ENCODE data around the gene RNF208. TPM values are rescaled to one million over a fixed set of nuclear protein-coding genes. Genes with fewer than 3 reads are reported as not detected.

Gene RNF208
- total and polyA plus RNA-seq, 9 of the 15 experiments (the other 6 are each of a cell fraction or from before 2014, with no cell fraction given), result 0.15 to 6.9 (median 0.50) TPM; not detected in 2

- TF ChIP-seq THAP7 (CRISPR knock-in tag; IDR thresholded peaks at IDR 0.05) (no peak), NCOR1 (IDR thresholded peaks at IDR 0.05) (no peak; the same call in 1 of the 2 replicates), ZNF668 (CRISPR knock-in tag; IDR thresholded peaks at IDR 0.05) (no peak), SMARCE1 (IDR thresholded peaks at IDR 0.05) (no peak), CHD1 (IDR thresholded peaks at IDR 0.05; ENCODE audit: low read length) (no peak), HMG20A (CRISPR knock-in tag; conservative IDR thresholded peaks at IDR 0.05) (no peak), JUND (IDR thresholded peaks at IDR 0.05; ENCODE audit: borderline replicate concordance, low read depth, low read length) (peak; percentile 87), JUND (tag; IDR thresholded peaks at IDR 0.05; ENCODE audit: borderline replicate concordance, low read depth, low read length) (no peak; the same call in 2 of the 3 replicates), BHLHE40 (IDR thresholded peaks at IDR 0.05; ENCODE audit: low read length) (peak; percentile 93), RUNX1 (IDR thresholded peaks at IDR 0.05; ENCODE audit: low read depth) (0 out of 2 replicates have a peak, but pooled peaks have one; percentile 14), CREM (IDR thresholded peaks at IDR 0.05; ENCODE audit: low read depth) (peak; percentile 100), ZNF316 (IDR thresholded peaks at IDR 0.05) (no peak), LARP7 (IDR thresholded peaks at IDR 0.05) (no peak), ZHX1 (conservative IDR thresholded peaks at IDR 0.05; ENCODE audit: low read length) (peak; percentile 92; the same call in 1 of the 2 replicates), ID3 (CRISPR knock-in tag; IDR thresholded peaks at IDR 0.05) (no peak), ID3 (tag; IDR thresholded peaks at IDR 0.05) (0 out of 2 replicates have a peak, but pooled peaks have one; percentile 64), DNMT1 (IDR thresholded peaks at IDR 0.05) (no peak), TRIM25 (IDR thresholded peaks at IDR 0.05; ENCODE audit: borderline replicate concordance) (no peak), TFAM (CRISPR knock-in tag; conservative IDR thresholded peaks at IDR 0.05) (no peak), BMI1 (IDR thresholded peaks at IDR 0.05; ENCODE audit: low read length) (no peak), NELFE (IDR thresholded peaks at IDR 0.05; ENCODE audit: insufficient read depth, insufficient read length) (no peak), ATF4 (CRISPR knock-in tag; IDR thresholded peaks at IDR 0.05) (no peak), RCOR1 (IDR thresholded peaks at IDR 0.05; ENCODE audit: borderline replicate concordance in 1 of 2, low read depth in 2 of 2, low read length in 2 of 2) (0 out of 4 replicates have a peak, but pooled peaks of 1 of the 2 experiments have one; percentile 39), GTF2A2 (tag; IDR thresholded peaks at IDR 0.05) (no peak)
These were observed 33.3 kb downstream of the RNF208 start, which contains the start of the genes ANAPC2 and SSNA1 (continued) for GRCh38 chr9:137188490-137189296.

Measured in K562 (cell line).